Smooth muscle cell (in vitro differentiated cells): ENCODE measurements around the gene RAB8B. TPM values are rescaled to one million over a fixed set of nuclear protein-coding genes. Genes with fewer than 3 reads are reported as not detected.

ENCODE experiments used
- DNase-seq: peaks from one replicate; lab custom pipeline; 2025; ENCODE audit not compliant: unreplicated experiment; lab: John Stamatoyannopoulos, UW
- H2AFZ ChIP-seq: fragments of 200-600 bp; sonication (generic); 2 replicates; pipeline ENCODE4 v1.6.0; 2016; ENCODE audit warnings: antibody characterized with exemption, low read depth, mild to moderate bottlenecking
- H3F3A ChIP-seq: fragments of 200-600 bp; sonication (generic); 2 replicates; pipeline ENCODE4 v1.6.0; 2017; ENCODE audit warnings: antibody characterized with exemption, low read depth
- H3K27ac ChIP-seq: fragments of 200-600 bp; sonication (generic); 2 replicates; pipeline ENCODE4 v1.5.1; 2016; ENCODE audit warnings: low read depth, mild to moderate bottlenecking
- H3K27me3 ChIP-seq: fragments of 200-600 bp; sonication (generic); 2 replicates; pipeline ENCODE4 v1.6.1; 2016; ENCODE audit warnings: low read depth, mild to moderate bottlenecking
- H3K36me3 ChIP-seq: fragments of 200-600 bp; sonication (generic); 2 replicates; pipeline ENCODE4 v1.5.1; 2016; ENCODE audit warnings: low read depth
- H3K4me1 ChIP-seq: fragments of 200-600 bp; sonication (generic); 2 replicates; pipeline ENCODE4 v1.5.1; 2016; ENCODE audit warnings: low read depth
- H3K4me2 ChIP-seq: fragments of 200-600 bp; sonication (generic); 2 replicates; pipeline ENCODE4 v1.6.0; 2016; ENCODE audit warnings: mild to moderate bottlenecking
- H3K4me3 ChIP-seq: fragments of 200-600 bp; sonication (generic); 2 replicates; pipeline ENCODE4 v1.5.1; 2016; ENCODE audit warnings: mild to moderate bottlenecking
- H3K79me2 ChIP-seq: fragments of 200-600 bp; sonication (generic); 2 replicates; pipeline ENCODE4 v1.6.0; 2016; ENCODE audit warnings: low read depth, mild to moderate bottlenecking
- H3K9ac ChIP-seq: fragments of 200-600 bp; sonication (generic); 2 replicates; pipeline ENCODE4 v1.6.0; 2016; ENCODE audit warnings: low read depth
- H3K9me3 ChIP-seq: fragments of 200-600 bp; sonication (generic); replicated peaks from 2 replicates; pipeline ENCODE4 v1.5.1; 2016; ENCODE audit warnings: low read depth
- H4K20me1 ChIP-seq: fragments of 200-600 bp; sonication (generic); 2 replicates; pipeline ENCODE4 v1.6.0; 2016; ENCODE audit warnings: low read depth
- WGBS: methylation state at CpG from one replicate; pipeline ENCODE4 v1.1.7; 2016; ENCODE audit warnings: low lambda C conversion rate; 5-methylcytosine and 5-hydroxymethylcytosine counted together
- polyA plus RNA-seq: library from polyadenylated mRNA; unstranded; fragments of >200 nt; fragmentation: Nextera tagmentation; extraction: Ambion mirVana; gene quantifications from 2 replicates; pipeline ENCODE4 v1.2.1, GENCODE V29; 2016
- total RNA-seq: library from RNA; depleted of rRNA; stranded (reverse); fragments of >200 nt; gene quantifications from 2 replicates; pipeline ENCODE4 v1.2.3, GENCODE V29; 2014
- TF ChIP-seq, protein P1 (sequence below): fragments of 200-600 bp; sonication (generic); IDR thresholded peaks from 2 replicates; pipeline ENCODE4 v1.5.1; 2017; ENCODE audit warnings: borderline replicate concordance, mild to moderate bottlenecking, antibody characterized with exemption; ENCODE audit not compliant: insufficient read depth, poor library complexity, severe bottlenecking

Gene RAB8B
- total and polyA plus RNA-seq, 2 experiments from 2014 or later: 11.5 to 34.7 TPM

DNA sequence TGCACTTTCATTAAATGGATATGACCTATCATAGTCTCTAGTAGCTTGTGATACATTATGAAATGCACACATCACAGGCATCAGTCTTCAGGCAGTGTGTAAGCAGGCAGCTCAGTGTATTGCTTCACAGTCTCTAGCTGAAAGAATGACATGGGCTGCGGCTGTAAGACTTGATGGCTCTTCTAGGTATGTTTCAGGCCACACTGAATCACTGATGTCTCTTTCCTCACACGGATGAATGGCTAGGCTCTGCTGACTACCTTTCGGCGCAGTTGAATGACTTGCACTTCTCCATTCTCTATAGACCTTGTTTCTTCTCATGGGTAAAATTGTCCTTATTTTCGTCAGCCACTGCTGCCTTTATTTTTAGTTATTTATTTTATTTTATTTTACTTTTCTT, 103.4 kb downstream of the RAB8B start:
- H2AFZ ChIP-seq: no peak overlapping the region
- peaks cover 8% of the 10 kb centered on the region for H3F3A ChIP-seq
- no peaks in the 10 kb centered on the region for H3K36me3 ChIP-seq
- H3K27ac ChIP-seq: no peak overlapping the region
- DNase-seq: no peak
- no peaks in the 10 kb centered on the region for H3K27me3 ChIP-seq
- TF ChIP-seq, protein P1, sequence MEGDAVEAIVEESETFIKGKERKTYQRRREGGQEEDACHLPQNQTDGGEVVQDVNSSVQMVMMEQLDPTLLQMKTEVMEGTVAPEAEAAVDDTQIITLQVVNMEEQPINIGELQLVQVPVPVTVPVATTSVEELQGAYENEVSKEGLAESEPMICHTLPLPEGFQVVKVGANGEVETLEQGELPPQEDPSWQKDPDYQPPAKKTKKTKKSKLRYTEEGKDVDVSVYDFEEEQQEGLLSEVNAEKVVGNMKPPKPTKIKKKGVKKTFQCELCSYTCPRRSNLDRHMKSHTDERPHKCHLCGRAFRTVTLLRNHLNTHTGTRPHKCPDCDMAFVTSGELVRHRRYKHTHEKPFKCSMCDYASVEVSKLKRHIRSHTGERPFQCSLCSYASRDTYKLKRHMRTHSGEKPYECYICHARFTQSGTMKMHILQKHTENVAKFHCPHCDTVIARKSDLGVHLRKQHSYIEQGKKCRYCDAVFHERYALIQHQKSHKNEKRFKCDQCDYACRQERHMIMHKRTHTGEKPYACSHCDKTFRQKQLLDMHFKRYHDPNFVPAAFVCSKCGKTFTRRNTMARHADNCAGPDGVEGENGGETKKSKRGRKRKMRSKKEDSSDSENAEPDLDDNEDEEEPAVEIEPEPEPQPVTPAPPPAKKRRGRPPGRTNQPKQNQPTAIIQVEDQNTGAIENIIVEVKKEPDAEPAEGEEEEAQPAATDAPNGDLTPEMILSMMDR: no peak
- no peak overlapping the region for H3K9ac ChIP-seq
- 95% methylated on average over 5 of the region's 5 CpGs for WGBS
- H3K79me2 ChIP-seq: no peaks in the 10 kb centered on the region
- no peak overlapping the region for H3K4me2 ChIP-seq
- H3K9me3 ChIP-seq: no peaks in the 10 kb centered on the region
- no peaks in the 10 kb centered on the region for H4K20me1 ChIP-seq
- no peak overlapping the region for H3K4me3 ChIP-seq
- H3K4me1 ChIP-seq: peaks cover 9% of the 10 kb centered on the region

DNA sequence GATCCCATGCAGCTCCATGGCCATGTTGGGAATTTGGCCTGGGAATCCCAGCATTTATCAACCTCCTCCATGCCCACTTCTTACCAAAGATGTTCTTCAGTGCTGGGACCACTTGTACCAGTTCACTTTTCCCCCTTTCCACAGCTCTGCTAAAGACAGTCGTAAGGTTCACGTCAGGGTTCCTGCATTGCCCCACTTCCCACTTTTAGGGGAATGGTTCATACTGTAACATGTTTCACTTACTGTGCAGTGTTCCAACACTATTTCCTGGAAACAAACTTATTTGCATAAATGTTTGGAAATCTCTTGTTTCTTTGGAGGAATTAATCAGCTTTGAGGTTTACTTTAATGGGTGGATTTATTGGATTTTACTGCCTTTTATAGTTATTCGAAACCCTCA, 105.0 kb downstream of the RAB8B start:
- H4K20me1 ChIP-seq: no peaks in the 10 kb centered on the region
- 93% methylated on average over 3 of the region's 3 CpGs for WGBS
- H3K27me3 ChIP-seq: no peaks in the 10 kb centered on the region
- H3F3A ChIP-seq: peaks cover 8% of the 10 kb centered on the region
- no peak for DNase-seq
- no peak overlapping the region for H3K4me3 ChIP-seq
- H3K4me1 ChIP-seq: peaks cover 9% of the 10 kb centered on the region
- H3K9me3 ChIP-seq: no peaks in the 10 kb centered on the region
- H3K9ac ChIP-seq: no peak overlapping the region
- H3K79me2 ChIP-seq: no peaks in the 10 kb centered on the region
- no peak overlapping the region for H3K27ac ChIP-seq
- no peak overlapping the region for H2AFZ ChIP-seq
- TF ChIP-seq, protein P1: no peak
- H3K36me3 ChIP-seq: no peaks in the 10 kb centered on the region
- H3K4me2 ChIP-seq: no peak overlapping the region

DNA sequence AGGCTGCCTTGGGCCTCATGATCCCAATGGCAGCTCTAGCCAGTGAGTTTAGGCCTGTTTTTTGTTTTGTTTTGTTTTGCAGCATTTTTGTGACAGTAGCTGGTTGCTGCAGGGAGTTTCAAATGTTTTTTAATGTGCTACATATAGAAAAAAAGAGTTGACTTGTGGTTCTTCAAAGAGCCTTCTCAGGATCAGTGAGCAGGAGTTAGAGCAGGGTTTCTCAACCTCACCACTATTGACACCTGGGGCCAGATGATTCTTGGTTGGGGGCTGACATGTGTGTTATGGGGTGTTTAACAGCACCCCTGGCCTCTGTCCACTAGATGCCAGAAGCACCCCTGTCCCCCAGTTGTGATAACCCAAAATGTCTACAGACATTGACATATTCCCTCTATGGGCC, 105.9 kb downstream of the RAB8B start:
- H2AFZ ChIP-seq: no peak overlapping the region
- no peaks in the 10 kb centered on the region for H3K9me3 ChIP-seq
- H3K36me3 ChIP-seq: no peaks in the 10 kb centered on the region
- H3K9ac ChIP-seq: no peak overlapping the region
- TF ChIP-seq, protein P1: no peak
- no peaks in the 10 kb centered on the region for H3K27me3 ChIP-seq
- peaks cover 9% of the 10 kb centered on the region for H3K4me1 ChIP-seq
- no peak overlapping the region for H3K4me3 ChIP-seq
- H3K4me2 ChIP-seq: no peak overlapping the region
- no peak overlapping the region for H3K27ac ChIP-seq
- peaks cover 6% of the 10 kb centered on the region for H3F3A ChIP-seq
- H4K20me1 ChIP-seq: no peaks in the 10 kb centered on the region
- no peak for DNase-seq
- H3K79me2 ChIP-seq: no peaks in the 10 kb centered on the region

DNA sequence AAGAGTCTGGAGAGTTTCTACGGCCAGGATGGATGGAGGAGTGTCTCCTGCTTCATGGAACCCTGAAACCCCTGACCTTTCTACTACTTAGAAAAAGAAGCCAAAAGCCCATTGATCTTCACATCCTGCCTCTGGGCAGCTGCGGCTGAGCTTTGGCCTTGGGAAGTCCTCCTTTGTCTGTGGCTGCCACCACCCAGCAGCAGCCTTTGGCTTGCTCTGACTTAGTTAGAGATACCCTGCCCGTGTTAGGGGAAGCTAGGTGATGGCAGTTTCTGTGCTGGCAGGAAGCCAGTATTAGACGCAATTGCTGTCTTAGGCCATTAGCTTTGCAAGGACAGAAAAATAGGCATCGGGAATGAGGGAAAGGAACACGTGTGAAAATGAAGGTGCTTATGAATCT, 106.8 kb downstream of the RAB8B start:
- no peak overlapping the region for H3K27ac ChIP-seq
- H2AFZ ChIP-seq: no peak overlapping the region

More for the DNA sequence above, 106.8 kb downstream of the RAB8B start:
- Histone ChIP-seq H3F3A (no peaks in the 10 kb centered on the region), H3K9ac (no peak overlapping the region), H3K4me2 (no peak overlapping the region), H3K4me3 (no peak overlapping the region), H4K20me1 (no peaks in the 10 kb centered on the region), H3K9me3 (no peaks in the 10 kb centered on the region), H3K27me3 (no peaks in the 10 kb centered on the region), H3K4me1 (peaks cover 7% of the 10 kb centered on the region), H3K79me2 (no peaks in the 10 kb centered on the region), H3K36me3 (no peaks in the 10 kb centered on the region)
- TF ChIP-seq, protein P1: no peak
- WGBS: 91% methylated on average over 6 of the region's 6 CpGs
- no peak for DNase-seq
